Prostate gland (tissue), 2 donors: ENCODE measurements around the gene FANCI.

Experiments
- POLR2AphosphoS5 ChIP-seq: sonication (generic); formaldehyde crosslinking; IDR thresholded peaks from one replicate; pipeline ENCODE4 v1.6.1; 2017; ENCODE audit warnings: antibody characterized with exemption
- TF ChIP-seq, protein P1 (sequence below), 4 experiments: fragments of 200-600 bp in 2 of 4; fragments of 450-650 bp in 2 of 4; sonication (generic) in 2 of 4; IDR thresholded peaks; 1 replicate in 3 of 4; 2 replicates in 1 of 4; pipeline ENCODE4 v1.5.1; 2016 to 2019; ENCODE audit warnings: antibody characterized with exemption in 4 of 4, mild to moderate bottlenecking in 2 of 4, moderate library complexity in 2 of 4

DNA sequence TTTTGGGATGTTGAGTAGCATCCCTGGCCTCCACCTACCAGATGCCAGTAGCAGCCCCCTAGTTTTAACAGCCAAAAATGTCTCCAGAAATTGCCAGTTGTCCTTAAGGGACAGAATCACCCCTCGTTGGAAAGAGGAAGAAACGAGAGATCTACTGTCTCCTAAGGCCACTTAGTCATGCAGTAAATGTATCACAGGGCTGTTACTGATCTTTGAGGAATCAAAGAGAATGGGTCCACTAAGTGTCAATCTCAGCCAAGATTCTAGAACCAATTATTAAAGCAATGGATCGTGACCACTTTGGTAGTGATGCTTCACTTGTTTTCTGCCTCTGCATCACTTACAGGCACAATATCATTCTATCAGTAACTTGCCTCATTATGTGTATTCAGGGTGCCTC lies 64.5 kb downstream of the FANCI start:
- TF ChIP-seq POLR2AphosphoS5 = no peak
- TF ChIP-seq, protein P1, sequence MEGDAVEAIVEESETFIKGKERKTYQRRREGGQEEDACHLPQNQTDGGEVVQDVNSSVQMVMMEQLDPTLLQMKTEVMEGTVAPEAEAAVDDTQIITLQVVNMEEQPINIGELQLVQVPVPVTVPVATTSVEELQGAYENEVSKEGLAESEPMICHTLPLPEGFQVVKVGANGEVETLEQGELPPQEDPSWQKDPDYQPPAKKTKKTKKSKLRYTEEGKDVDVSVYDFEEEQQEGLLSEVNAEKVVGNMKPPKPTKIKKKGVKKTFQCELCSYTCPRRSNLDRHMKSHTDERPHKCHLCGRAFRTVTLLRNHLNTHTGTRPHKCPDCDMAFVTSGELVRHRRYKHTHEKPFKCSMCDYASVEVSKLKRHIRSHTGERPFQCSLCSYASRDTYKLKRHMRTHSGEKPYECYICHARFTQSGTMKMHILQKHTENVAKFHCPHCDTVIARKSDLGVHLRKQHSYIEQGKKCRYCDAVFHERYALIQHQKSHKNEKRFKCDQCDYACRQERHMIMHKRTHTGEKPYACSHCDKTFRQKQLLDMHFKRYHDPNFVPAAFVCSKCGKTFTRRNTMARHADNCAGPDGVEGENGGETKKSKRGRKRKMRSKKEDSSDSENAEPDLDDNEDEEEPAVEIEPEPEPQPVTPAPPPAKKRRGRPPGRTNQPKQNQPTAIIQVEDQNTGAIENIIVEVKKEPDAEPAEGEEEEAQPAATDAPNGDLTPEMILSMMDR (IDR thresholded peaks at IDR 0.05) = no peak
